ENCODE data around the gene SDR9C7. TPM values are rescaled to one million over a fixed set of nuclear protein-coding genes. Genes with fewer than 3 reads are reported as not detected.

The SDR9C7 gene
- total and polyA plus RNA-seq, 2 experiments from 2014 or later = not detected

GRCh38 chr12:56916996-56917333 lies 17.2 kb downstream of the SDR9C7 start:
- Mint-ChIP-seq H3K9me3 (peaks cover 14% of the 10 kb centered on the region), H3K36me3 (ENCODE audit: low read depth) (no peaks in the 10 kb centered on the region), H3K27ac (no peak overlapping the region), H3K4me1 (no peaks in the 10 kb centered on the region), H3K27me3 (ENCODE audit: insufficient read depth, low read depth, poor library complexity) (no peaks in the 10 kb centered on the region), H3K4me3 (no peak overlapping the region)
- no peaks in the 10 kb centered on the region for H3K79me2 ChIP-seq (replicated peaks; ENCODE audit: insufficient read depth)
- no peaks in the 10 kb centered on the region for H4K20me1 ChIP-seq (replicated peaks; ENCODE audit: insufficient read depth)
- ATAC-seq (no peak), DNase-seq (ENCODE audit: low spot score) (no peak)
- no peaks in the 10 kb centered on the region for H3K36me3 ChIP-seq (ENCODE audit: insufficient read depth)
- no peak overlapping the region for H3K27ac ChIP-seq (ENCODE audit: low read depth)
- no peaks in the 10 kb centered on the region for H3K9me2 ChIP-seq (ENCODE audit: insufficient read depth)
- H2AFZ ChIP-seq = no peak overlapping the region
- H3K4me2 ChIP-seq = no peak overlapping the region
- no peak overlapping the region for H3K4me3 ChIP-seq
- no peaks in the 10 kb centered on the region for H3K27me3 ChIP-seq (ENCODE audit: insufficient read depth)
- H3F3A ChIP-seq (replicated peaks; ENCODE audit: low read depth) = no peaks in the 10 kb centered on the region
- TF ChIP-seq POLR2AphosphoS5 (IDR thresholded peaks at IDR 0.05; ENCODE audit: low read depth) (no peak), CREB1 (CRISPR knock-in tag; IDR thresholded peaks at IDR 0.05; ENCODE audit: low read depth) (no peak), JUNB (IDR thresholded peaks at IDR 0.05; ENCODE audit: unreplicated experiment) (no peak), REST (IDR thresholded peaks at IDR 0.05; ENCODE audit: unreplicated experiment) (no peak), EZH2 (IDR thresholded peaks at IDR 0.05; ENCODE audit: low read depth, unreplicated experiment) (no peak), ZNF331 (CRISPR knock-in tag; IDR thresholded peaks at IDR 0.05; ENCODE audit: low read depth) (no peak), CTCF (conservative IDR thresholded peaks at IDR 0.05; ENCODE audit: low read depth in 2 of 2) (no peak)
- no peaks in the 10 kb centered on the region for H3K4me1 ChIP-seq (ENCODE audit: insufficient read depth)

GRCh38 chr12:56916296-56916995 lies 17.8 kb downstream of the SDR9C7 start:
- no peak for DNase-seq (ENCODE audit: low spot score)
- H3K27me3 Mint-ChIP-seq (ENCODE audit: insufficient read depth, low read depth, poor library complexity) = peaks cover 4% of the 10 kb centered on the region
- no peak for ATAC-seq
- TF ChIP-seq REST (IDR thresholded peaks at IDR 0.05; ENCODE audit: unreplicated experiment) = no peak
- TF ChIP-seq EZH2phosphoT487 (IDR thresholded peaks at IDR 0.05; ENCODE audit: unreplicated experiment) = no peak
- TF ChIP-seq ETS1 (IDR thresholded peaks at IDR 0.05) = no peak
- TF ChIP-seq ZNF331 (CRISPR knock-in tag; IDR thresholded peaks at IDR 0.05; ENCODE audit: low read depth) = no peak

More at GRCh38 chr12:56916296-56916995, 17.8 kb downstream of the SDR9C7 start:
- Histone ChIP-seq H3F3A (replicated peaks; ENCODE audit: low read depth) (no peaks in the 10 kb centered on the region), H4K20me1 (replicated peaks; ENCODE audit: insufficient read depth) (no peaks in the 10 kb centered on the region), H3K36me3 (ENCODE audit: insufficient read depth) (no peaks in the 10 kb centered on the region), H3K4me2 (no peak overlapping the region), H3K9me2 (ENCODE audit: insufficient read depth) (no peaks in the 10 kb centered on the region), H3K4me3 (no peak overlapping the region), H3K27ac (ENCODE audit: low read depth) (no peak overlapping the region), H3K4me1 (ENCODE audit: insufficient read depth) (no peaks in the 10 kb centered on the region), H3K27me3 (ENCODE audit: insufficient read depth) (no peaks in the 10 kb centered on the region), H3K79me2 (replicated peaks; ENCODE audit: insufficient read depth) (no peaks in the 10 kb centered on the region), H2AFZ (no peak overlapping the region)
- Mint-ChIP-seq H3K4me1 (no peaks in the 10 kb centered on the region), H3K36me3 (ENCODE audit: low read depth) (no peaks in the 10 kb centered on the region), H3K9me3 (peaks cover 19% of the 10 kb centered on the region), H3K4me3 (no peak overlapping the region), H3K27ac (no peak overlapping the region)
